Raji (cell line): ENCODE results near the gene KLHL18.

Experiments
- POLR2A ChIP-seq: IDR thresholded peaks from 2 replicates; pipeline ENCODE4 v1.6.1; 2011; ENCODE audit warnings: low read depth, low read length, control low read depth; ENCODE audit not compliant: insufficient read depth

KLHL18 gene

GRCh38 chr3:47385796-47386195 is 103.1 kb downstream of the KLHL18 start:
- no peak for TF ChIP-seq POLR2A

GRCh38 chr3:47392933-47393332 is 110.2 kb downstream of the KLHL18 start:
- TF ChIP-seq POLR2A = no peak

DNA sequence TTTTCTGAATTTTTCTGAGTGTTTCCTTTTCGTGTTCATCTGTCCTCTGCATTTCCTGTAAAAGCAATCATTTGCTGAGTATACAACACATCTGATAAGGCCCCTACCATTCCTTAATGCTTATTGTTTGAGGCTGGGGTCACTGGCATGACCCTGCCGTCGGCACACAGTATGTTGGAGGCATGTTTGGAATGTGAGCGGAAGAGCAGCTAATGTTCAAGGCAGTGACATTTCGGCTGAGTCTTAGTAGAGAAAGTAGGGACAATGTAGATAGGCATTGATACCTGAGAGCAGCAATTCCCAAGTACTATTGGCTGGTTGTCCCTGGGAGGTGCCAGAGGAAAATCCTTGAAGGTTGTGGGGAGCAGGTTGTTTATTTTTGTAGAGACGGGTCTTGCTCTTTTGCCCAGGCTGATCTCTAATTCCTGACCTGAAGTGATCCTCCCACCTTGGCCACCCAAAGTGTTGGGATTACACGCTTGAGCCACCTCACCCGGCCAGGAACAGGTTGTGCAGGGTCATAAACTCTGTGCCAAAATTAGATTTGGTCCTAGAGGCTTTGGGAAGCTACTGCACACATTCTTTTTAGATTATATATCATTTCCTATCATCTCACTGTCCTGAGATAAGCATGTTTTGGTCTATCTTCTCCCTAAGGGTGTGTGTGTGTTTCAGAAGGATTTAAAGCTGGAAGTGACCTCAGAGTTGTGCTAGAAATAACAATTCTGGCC is 111.6 kb downstream of the KLHL18 start:
- TF ChIP-seq POLR2A = no peak

DNA sequence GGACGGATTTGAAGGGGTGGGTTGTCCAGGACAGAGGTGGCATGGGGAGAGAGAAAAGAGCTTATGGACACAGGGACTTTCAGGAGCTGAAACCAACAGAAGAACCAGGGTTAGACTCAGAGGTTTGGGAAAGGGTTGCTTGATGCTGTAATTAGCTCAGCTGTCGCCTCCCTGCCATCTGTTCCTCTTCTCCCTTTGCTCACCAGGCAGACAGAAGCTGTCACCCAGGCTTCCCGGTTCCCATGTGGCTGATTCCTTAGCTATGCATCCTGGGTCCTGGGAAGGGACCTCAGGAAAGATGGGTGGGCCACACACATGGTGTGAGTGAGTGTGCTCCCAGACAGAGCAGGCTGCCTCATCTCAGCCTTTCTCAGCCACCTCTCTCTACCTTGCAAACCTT is 112.1 kb downstream of the KLHL18 start:
- TF ChIP-seq POLR2A = no peak
